Measurements from ENCODE around the gene ERH. TPM values are rescaled to one million over a fixed set of nuclear protein-coding genes. Genes with fewer than 3 reads are reported as not detected.
A peak's percentile ranks its signal among the peaks of the same experiment; 100 is the strongest.

ERH gene
- 10 to 100 TPM; 32.4 to 75.4 (median 50.4) TPM for total RNA-seq
- 10 to 100 TPM; 67.2 to 71.7 TPM for polyA plus RNA-seq

- 0% methylated on average over 50 to 53 of the region's 53 CpGs for WGBS, 2 donors
- peaks cover 11 to 27% (median 18%) of the 10 kb centered on the region in 3 donors for H3K4me1 ChIP-seq
- peaks cover 0 to 18% (median 13%) of the 10 kb centered on the region in 3 donors for H3K36me3 ChIP-seq
- intact Hi-C loops (cut with DNase I) = no loop called here
- H3K9me3 ChIP-seq = no peaks in the 10 kb centered on the region
- H3K27ac ChIP-seq = peak within 1 kb of the TSS; percentile 76 to 90 (median 83)
- peak; percentile 94 to 98 (median 97) for ATAC-seq
- peak; percentile 90 for FAIRE-seq
- DNase-seq = peak; percentile 91 to 97 (median 96)
- H3K4me3 ChIP-seq = peak within 1 kb of the TSS; percentile 53 to 90 (median 74)
- H3K27me3 ChIP-seq = no peaks in the 10 kb centered on the region
- no peak for TF ChIP-seq CTCF (IDR thresholded peaks at IDR 0.05)
Measured at GRCh38 chr14:69398053-69398817, at the start of gene ERH, which contains the start of gene SLC39A9. Gene ERH (minus strand): TSS chr14:69398299. CDS start chr14:69398233, 66 bp downstream. Gene SLC39A9 (plus strand): TSS chr14:69398692. CDS start chr14:69399370, 678 bp downstream.

DNA sequence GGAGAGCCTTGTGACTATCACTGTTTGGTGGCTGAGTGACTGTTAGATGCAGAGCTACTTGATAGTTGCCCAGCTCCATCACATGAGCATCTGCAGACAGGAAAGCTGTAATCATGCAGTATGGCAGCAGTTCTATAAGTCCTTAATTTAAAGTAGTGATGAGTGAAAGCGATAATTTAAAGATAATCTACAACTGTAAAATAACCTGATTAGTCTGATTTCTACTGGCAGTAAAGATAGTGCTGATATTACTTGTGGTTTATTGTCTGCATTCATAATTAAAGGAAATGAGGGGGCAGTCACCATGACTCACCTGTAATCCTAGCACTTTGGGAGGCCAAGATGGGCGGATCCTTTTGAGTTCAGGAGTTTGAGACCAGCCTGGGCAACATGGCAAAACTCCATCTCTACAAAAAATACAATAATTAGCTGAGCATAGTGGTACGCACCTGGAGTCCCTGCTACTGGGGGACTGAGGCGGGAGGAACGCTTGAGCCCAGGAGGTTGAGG lies 45.3 kb upstream of the ERH start:
- no peaks in the 10 kb centered on the region for H3K9me3 ChIP-seq
- 96 to 97% methylated on average over 5 of the region's 5 CpGs for WGBS, 2 donors
- intact Hi-C loops (cut with DNase I) = no loop called here

GRCh38 chr14:69441948-69442347 lies 43.8 kb upstream of the ERH start:
- ATAC-seq (no peak), FAIRE-seq (no peak), DNase-seq (no peak)
- intact Hi-C loops (cut with DNase I) = no loop called here
- no peak overlapping the region for H3K27ac ChIP-seq
- H3K4me3 ChIP-seq = no peak overlapping the region
- no peaks in the 10 kb centered on the region for H3K36me3 ChIP-seq
- no peaks in the 10 kb centered on the region for H3K27me3 ChIP-seq
- 87 to 88% methylated on average over 5 of the region's 5 CpGs for WGBS, 2 donors
- TF ChIP-seq CTCF (IDR thresholded peaks at IDR 0.05) = no peak
- H3K4me1 ChIP-seq = no peaks in the 10 kb centered on the region
- no peaks in the 10 kb centered on the region for H3K9me3 ChIP-seq

More for the DNA sequence above, 45.3 kb upstream of the ERH start:
- TF ChIP-seq CTCF (IDR thresholded peaks at IDR 0.05) = no peak
- no peak for FAIRE-seq
- H3K27me3 ChIP-seq = no peaks in the 10 kb centered on the region
- no peaks in the 10 kb centered on the region for H3K4me1 ChIP-seq
- H3K4me3 ChIP-seq = no peak overlapping the region
- DNase-seq = no peak
- H3K36me3 ChIP-seq = no peaks in the 10 kb centered on the region
- H3K27ac ChIP-seq = no peak overlapping the region
- ATAC-seq = no peak

DNA sequence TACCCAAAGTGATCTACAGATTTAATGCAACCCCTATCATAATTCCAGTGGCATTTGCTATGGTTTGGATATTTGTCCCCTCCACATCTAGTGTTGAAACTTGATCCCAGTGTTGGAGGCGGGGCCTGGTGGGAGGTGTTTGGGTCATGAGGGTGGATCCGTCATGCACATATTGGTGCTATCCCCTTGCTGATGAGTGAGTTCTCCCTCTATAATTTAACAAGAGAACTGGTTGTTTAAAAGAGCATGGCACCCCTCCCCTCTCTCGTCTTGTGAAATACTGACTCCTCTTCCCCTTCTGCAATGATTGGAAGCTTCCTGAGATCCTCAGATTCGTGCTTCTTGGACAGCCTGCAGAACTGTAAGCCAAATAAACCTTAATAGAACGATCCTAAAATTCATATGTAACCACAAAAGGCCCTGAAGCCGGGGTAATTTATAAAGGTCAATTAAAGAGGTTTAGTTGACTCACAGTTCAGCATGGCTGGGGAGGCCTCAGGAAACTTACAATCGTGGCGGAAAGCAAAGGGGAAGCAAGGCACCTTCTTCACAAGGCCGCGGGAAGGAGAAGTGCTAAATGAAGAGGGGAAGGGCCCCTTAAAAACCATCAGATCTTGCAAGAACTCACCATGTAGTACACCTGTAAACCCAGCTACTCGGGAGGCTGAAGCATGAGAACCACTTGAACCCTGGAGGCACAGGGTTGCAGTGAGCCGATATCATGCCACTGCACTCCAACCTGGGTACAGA lies 41.6 kb upstream of the ERH start:
- H3K4me1 ChIP-seq = no peaks in the 10 kb centered on the region
- H3K36me3 ChIP-seq = no peaks in the 10 kb centered on the region
- ATAC-seq (no peak), DNase-seq (no peak), FAIRE-seq (no peak)
- no peaks in the 10 kb centered on the region for H3K9me3 ChIP-seq
- no peak overlapping the region for H3K27ac ChIP-seq
- intact Hi-C loops (cut with DNase I) = no loop called here
- WGBS, 2 donors = 92 to 94% methylated on average over 12 of the region's 12 CpGs
- no peak for TF ChIP-seq CTCF (IDR thresholded peaks at IDR 0.05)
- no peak overlapping the region for H3K4me3 ChIP-seq
- H3K27me3 ChIP-seq = no peaks in the 10 kb centered on the region
